Lower leg skin (tissue), 4 donors: ENCODE measurements around the gene NTM. TPM values are rescaled to one million over a fixed set of nuclear protein-coding genes. Genes with fewer than 3 reads are reported as not detected.

Experiments used
- DNase-seq, 2 donors: peaks; one replicate each; pipeline ENCODE4 v3.0.0-alpha.2; 2019; ENCODE audit warnings: low spot score in 2 of 2
- H3K4me3 ChIP-seq: fragments of 200-600 bp; sonication (generic); 2 replicates; pipeline ENCODE4 v1.5.1; 2017; ENCODE audit warnings: mild to moderate bottlenecking, low read depth; ENCODE audit not compliant: poor library complexity, severe bottlenecking
- POLR2A ChIP-seq, 2 donors: fragments of 450-650 bp; IDR thresholded peaks; one replicate each; pipeline ENCODE4 v1.6.1; 2016 to 2017; ENCODE audit warnings: antibody characterized with exemption in 2 of 2, mild to moderate bottlenecking in 1 of 2, moderate library complexity in 1 of 2
- WGBS, 2 donors: methylation state at CpG; one replicate each; pipeline ENCODE4 v1.1.5; 2018; 5-methylcytosine and 5-hydroxymethylcytosine counted together
- intact Hi-C: fragments of 100-400 bp; cut with DNase I; formaldehyde crosslinking; loops from one replicate; pipeline ENCODE4 v1.15.0; 2023; ENCODE audit warnings: low total_unique reads
- total RNA-seq, 4 donors: library from RNA; depleted of rRNA; stranded (reverse); fragments of >200 nt; gene quantifications; one replicate each; pipeline ENCODE4 v1.1.0, GENCODE V29; 2016
- TF ChIP-seq, protein P1 (sequence below), 3 donors: fragments of 450-650 bp; IDR thresholded peaks; one replicate each; pipeline ENCODE4 v1.5.1; 2016; ENCODE audit warnings: antibody characterized with exemption in 3 of 3, mild to moderate bottlenecking in 3 of 3, moderate library complexity in 2 of 3

The NTM gene
- total RNA-seq, 4 donors from 2014 or later = 2.8 to 5.7 (median 4.9) TPM

DNA sequence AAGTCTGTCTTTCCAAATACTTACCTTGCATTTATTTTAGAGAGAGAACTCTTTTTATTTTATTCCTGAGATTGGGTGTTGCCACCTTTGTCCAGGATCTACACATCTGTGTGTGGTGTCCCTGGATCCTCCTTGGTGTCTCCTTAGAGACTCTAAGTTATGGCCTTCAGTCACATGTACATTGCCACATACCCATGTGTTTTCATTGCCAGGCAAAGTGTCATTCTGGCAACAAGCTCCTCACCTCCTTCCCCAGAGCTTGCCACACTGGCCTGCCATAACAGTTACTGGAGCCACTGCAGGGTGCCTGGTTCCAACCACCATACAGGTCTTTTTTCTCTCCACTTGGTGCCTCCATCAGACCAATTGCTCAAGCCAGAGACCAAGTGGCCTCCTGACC is 379.7 kb downstream of the NTM start:
- intact Hi-C loops = no loop called here
- no peak for DNase-seq
- TF ChIP-seq, protein P1, sequence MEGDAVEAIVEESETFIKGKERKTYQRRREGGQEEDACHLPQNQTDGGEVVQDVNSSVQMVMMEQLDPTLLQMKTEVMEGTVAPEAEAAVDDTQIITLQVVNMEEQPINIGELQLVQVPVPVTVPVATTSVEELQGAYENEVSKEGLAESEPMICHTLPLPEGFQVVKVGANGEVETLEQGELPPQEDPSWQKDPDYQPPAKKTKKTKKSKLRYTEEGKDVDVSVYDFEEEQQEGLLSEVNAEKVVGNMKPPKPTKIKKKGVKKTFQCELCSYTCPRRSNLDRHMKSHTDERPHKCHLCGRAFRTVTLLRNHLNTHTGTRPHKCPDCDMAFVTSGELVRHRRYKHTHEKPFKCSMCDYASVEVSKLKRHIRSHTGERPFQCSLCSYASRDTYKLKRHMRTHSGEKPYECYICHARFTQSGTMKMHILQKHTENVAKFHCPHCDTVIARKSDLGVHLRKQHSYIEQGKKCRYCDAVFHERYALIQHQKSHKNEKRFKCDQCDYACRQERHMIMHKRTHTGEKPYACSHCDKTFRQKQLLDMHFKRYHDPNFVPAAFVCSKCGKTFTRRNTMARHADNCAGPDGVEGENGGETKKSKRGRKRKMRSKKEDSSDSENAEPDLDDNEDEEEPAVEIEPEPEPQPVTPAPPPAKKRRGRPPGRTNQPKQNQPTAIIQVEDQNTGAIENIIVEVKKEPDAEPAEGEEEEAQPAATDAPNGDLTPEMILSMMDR (IDR thresholded peaks at IDR 0.05) = no peak
- no peak for TF ChIP-seq POLR2A (IDR thresholded peaks at IDR 0.05)
- H3K4me3 ChIP-seq = no peak overlapping the region

DNA sequence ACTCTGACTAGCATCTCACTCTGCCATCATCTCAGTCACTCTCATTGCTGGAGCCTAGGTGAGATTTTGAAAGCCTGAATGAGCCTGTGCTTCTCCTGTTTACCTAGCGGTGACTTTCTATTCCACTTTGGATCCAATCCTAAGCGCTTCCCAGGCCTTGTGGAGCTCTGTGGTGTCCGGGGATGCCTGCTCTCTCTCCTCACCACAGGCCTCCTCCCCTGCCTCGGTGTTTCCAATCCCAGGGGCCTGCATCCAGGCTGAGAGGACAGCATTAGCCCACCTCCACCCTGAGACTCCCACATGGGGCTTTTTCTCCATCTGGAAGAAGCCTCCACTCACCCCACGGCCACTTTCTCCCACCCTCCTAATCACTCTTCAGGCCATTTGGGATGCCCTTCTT is 380.3 kb downstream of the NTM start:
- intact Hi-C loops = no loop called here
- no peak overlapping the region for H3K4me3 ChIP-seq
- WGBS, 2 donors = 89 to 97% methylated on average over 5 of the region's 5 CpGs
- no peak for TF ChIP-seq POLR2A (IDR thresholded peaks at IDR 0.05)
- TF ChIP-seq, protein P1 (IDR thresholded peaks at IDR 0.05) = no peak
- DNase-seq = no peak

DNA sequence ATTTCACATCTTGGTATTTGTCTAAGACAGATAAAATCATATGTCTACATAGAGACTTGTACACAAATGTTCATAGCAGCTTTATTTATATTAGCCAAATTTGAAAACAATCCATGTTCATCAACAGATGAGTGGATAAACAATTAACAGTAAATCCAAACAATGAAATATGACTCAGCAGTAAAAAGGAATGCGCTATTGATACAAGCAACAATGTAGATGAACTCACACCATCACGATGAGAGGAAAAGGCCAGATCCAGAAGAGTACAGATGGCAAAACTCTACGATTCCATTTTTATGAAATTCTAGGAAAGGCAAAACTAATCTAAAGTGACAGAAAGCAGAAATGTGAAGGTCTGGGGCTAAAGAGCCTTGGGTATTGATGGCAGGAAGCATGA is 384.3 kb downstream of the NTM start:
- intact Hi-C loops = no loop called here
- TF ChIP-seq, protein P1 (IDR thresholded peaks at IDR 0.05) = no peak
- TF ChIP-seq POLR2A (IDR thresholded peaks at IDR 0.05) = no peak
- WGBS, 2 donors = 85 to 86% methylated on average over 3 of the region's 3 CpGs
- no peak for DNase-seq
- H3K4me3 ChIP-seq = no peak overlapping the region

- TF ChIP-seq POLR2A (IDR thresholded peaks at IDR 0.05) = no peak
- TF ChIP-seq, protein P1 (IDR thresholded peaks at IDR 0.05) = no peak
- H3K4me3 ChIP-seq = no peak overlapping the region
- intact Hi-C loops = no loop called here
- 43 to 68% methylated on average over 6 of the region's 6 CpGs for WGBS, 2 donors
- no peak for DNase-seq
Measured at GRCh38 chr11:131756479-131757110, 386.2 kb downstream of the NTM start.

- DNase-seq = no peak
- TF ChIP-seq POLR2A (IDR thresholded peaks at IDR 0.05) = no peak
- TF ChIP-seq, protein P1 (IDR thresholded peaks at IDR 0.05) = no peak
- H3K4me3 ChIP-seq = no peak overlapping the region
- 93 to 97% methylated on average over 7 of the region's 7 CpGs for WGBS, 2 donors
- intact Hi-C loops = no loop called here
Measured at GRCh38 chr11:131758726-131759125, 388.3 kb downstream of the NTM start.

GRCh38 chr11:131759140-131759539 is 388.7 kb downstream of the NTM start:
- H3K4me3 ChIP-seq = no peak overlapping the region
- 72 to 78% methylated on average over 2 of the region's 2 CpGs for WGBS, 2 donors
- no peak for TF ChIP-seq POLR2A (IDR thresholded peaks at IDR 0.05)
- TF ChIP-seq, protein P1 (IDR thresholded peaks at IDR 0.05) = no peak
- intact Hi-C loops = no loop called here
- no peak for DNase-seq
